NCI-H1694 treated with DMSO at 0.1 percent for 48 hours (cell line): ENCODE data around the gene ELOVL7.
"Not testable (repeated sequence)": the region's sequence is repeated elsewhere in the genome, so short reads cannot be mapped to it uniquely, and the experiment has no call there.

Experiments
- DNase-seq: peaks from one replicate; lab custom pipeline; 2025; lab: John Stamatoyannopoulos, UW

The ELOVL7 gene

DNA sequence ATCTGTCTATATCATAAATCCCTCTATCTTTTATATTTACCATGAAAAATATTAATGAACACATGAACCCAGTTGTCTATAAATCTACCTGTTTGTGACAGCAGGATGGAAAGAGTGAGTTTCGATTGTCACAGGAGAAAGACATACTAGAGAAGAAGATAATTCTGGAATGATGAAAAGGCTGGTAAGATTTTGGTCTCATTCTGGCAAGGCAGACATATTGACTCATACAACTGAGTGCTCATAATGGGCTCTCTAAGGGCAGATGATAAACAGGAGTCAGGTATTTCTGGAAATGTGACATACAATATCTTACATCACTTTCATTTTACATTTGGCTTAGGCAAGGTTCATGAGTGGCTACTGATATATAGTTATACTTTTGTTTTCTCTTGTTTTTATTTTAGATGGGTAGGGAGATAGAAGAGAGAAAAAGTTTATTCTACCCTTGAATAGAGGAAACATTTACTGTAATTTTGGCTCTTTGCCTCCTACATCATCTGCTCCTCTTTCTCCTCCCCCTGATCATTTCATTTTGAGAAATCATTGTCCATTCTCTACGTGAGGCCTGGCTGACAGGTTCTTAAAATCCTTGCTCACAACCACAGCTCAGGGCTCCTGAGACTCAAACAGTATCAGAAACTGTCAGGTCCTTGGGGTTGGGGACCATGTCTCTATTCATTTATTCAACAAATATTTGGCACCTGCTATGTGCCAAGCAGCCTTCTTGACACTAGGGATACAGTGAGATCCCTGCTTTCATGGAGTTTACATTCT is 14.4 kb downstream of the ELOVL7 start:
- no peak for DNase-seq

DNA sequence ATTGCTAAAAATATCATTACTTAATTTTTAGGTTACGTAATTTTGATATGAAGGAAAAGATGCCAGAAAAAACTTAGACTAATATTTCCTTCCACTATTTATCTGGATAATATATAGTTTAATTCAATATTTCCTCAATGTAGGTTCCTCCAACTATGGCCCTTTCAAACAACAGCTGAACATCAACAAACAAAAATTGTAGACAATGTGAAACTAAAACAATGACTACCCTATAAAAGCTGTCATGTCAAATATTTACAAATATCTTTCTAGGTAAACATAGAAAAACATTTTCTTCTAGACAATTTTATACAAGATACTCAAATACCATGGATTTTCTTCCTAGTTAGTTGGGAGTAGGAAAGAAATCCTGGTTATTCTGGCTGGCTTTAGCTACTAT is 16.9 kb downstream of the ELOVL7 start:
- no peak for DNase-seq

DNA sequence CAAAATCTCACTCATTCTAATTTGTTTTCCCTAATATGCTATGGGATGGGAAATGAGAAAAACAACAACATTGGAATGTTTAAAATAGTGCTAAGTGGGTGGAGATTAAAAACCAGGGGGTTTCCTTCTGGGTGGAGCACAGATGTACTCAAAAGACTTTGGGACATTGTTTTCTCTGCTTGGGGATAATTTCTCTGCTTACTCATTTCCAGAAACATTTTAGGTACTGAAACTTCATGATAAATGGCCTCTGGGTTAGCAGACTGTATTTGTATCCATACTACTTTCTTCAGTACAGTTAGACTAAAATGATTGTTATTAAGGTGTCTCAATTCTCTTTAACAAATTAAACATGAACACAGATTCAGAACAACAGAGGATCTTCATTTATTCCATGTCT is 17.4 kb downstream of the ELOVL7 start:
- no peak for DNase-seq

DNA sequence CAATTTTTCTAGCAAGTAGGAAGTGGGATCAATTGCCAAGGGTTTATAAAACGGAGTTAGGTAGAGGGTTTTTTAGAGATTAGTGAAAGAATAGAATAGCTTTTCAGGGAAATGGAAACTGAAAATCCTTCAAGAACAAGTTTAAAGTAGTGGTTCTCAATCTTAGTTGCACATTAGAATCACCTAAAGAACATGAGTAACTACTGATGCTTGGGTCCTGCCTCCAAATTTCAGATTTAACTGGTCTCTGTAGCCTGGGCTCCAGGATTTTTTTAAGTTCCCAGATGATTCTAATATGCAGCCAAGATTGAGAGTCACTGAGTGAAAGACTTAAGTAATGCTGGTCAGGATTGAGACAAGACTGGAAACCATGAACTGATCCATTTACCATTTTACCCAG is 20.5 kb downstream of the ELOVL7 start:
- no peak for DNase-seq

DNA sequence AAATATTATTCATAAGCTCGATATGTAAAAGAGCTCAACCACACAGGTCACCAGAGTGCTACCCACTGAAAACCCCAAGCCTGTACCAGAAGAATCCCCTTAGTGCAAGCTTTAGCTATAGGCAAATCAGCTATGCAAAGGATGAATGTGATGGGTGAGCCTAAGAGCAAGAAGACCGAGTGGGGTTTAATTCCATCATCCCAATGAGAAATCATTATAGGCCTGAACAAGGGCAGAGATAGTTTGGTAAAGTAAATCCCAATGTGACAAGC is 21.8 kb downstream of the ELOVL7 start:
- no peak for DNase-seq

DNA sequence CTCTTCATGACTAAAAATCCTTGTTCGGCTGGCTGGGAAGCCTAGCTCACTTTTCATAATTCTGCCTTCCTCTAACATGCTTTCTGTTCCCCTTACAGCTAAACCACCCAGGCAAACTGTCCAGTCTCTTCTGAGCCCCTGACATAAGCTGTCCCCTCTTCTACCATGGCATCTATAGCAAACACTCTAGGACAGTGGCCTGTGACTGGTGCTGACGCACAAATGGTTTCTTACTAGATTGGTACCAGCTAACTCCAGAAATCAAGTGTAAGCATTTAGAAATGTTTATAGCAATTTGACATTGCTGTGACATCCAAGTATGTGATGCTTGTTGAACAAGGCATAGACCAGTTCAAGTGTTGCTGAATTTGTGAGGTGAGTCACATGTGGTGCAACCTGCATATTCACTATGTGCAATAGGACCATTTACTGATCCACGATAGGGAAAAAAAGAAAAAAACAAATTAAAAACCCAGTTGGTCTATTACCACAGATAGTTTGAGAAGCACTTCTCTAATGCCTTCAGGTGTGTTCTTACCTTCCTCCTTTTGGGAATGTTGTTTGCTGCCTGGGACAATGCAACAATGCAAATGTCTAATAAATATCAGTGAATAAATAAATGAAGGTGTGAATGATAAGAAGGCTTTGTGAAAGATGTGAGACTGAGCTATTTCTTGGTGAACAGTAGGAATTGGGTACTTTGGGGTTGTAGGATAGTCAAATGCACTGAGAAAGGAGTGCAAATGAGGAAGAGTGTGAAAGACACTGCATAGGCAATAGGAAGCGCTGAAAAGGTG is 22.4 kb downstream of the ELOVL7 start:
- no peak for DNase-seq

DNA sequence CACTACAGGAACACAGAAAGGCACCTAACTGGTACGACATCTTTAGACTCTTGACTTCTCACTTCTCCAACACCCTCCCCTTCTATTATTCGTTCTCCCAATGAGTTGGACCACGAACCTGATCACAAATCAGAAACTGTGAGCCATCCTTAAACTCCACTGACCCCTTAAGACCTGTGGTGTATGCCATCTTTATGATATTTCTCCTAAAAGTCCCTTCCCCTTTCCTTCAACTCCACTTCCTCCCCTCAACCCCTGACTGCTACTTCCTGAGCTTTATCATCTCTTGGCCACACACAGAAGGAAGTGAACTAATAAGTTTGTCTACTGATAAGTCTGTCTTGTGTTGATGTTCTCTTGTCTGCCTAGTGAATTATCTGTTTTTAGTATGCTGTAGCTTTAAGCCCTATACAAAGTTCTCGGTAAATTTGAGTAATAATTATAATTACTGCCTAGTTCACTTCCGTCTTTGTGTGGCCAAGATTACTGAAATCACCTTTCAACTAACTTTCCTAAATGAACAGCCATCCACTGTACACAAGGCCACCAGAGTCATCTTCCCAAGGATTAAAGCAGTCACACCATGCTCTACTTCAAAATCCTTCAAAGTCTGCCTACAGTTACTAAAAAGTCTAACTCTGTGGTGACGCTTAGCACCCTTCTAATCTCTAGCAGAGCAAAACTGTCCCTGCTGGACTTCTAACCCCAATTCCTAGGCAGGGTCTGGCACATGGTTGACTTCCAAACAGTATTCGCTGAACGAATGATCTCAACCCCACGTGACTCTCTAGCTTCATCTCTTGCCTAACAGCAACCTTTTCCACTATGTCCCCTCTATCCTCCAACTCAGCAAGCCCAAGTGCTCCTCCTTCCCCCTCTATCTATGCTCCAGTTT is 23.2 kb downstream of the ELOVL7 start:
- DNase-seq: no peak

DNA sequence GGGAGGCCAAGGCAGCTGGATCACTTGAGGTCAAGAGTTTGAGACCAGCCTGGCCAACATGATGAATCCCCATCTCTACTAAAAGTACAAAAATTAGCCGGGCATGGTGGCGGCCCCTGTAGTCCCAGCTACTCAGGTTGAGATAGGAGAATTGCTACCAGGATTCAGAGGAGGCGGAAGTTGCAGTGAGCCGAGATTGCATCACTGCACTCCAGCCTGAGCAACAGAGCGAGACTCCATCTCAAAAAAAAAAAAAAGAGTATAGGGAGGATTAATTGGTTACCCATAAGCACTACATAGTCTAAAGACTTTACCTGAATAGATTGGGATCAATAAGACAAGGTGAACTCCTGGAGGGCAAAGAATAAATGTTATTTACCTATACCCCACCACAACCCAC is 27.9 kb downstream of the ELOVL7 start:
- DNase-seq: not testable (repeated sequence)

DNA sequence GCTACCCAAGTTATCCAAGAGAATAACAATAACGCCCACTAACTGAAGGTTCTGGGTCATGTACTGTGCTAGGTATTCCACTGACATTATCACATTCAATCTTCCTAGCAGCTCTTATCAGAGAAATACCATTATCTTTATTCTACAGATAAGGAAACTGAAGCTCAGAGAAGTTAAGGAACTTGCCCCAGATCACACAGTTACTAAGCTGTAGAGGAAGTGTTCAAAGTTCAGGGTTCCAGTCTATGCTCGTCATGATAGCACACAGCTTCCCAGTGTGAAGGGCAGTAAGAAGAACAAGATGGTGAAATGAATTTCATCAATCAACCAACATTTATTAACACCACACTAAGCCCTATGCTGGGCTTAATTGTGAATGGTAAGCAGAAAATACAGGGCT is 29.6 kb downstream of the ELOVL7 start:
- no peak for DNase-seq

DNA sequence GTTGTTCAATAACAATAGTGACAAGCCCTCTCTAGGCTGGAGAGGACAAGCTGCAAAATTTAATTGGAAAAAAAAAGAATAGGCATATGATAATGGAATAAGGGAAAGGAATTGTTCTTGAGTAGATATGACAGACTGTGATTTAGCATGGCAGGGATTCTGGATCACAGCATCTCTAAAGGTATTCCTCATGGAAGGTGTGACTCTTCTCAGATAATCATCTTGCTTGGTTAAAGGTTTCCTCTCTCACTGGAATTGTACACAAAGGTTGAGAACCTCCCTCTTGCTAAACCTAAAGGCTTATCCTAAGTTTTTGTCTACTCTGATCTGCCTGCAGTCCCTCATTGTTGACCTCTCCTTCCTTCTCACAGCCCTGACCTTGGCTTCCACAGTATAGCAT is 31.6 kb downstream of the ELOVL7 start:
- no peak for DNase-seq

DNA sequence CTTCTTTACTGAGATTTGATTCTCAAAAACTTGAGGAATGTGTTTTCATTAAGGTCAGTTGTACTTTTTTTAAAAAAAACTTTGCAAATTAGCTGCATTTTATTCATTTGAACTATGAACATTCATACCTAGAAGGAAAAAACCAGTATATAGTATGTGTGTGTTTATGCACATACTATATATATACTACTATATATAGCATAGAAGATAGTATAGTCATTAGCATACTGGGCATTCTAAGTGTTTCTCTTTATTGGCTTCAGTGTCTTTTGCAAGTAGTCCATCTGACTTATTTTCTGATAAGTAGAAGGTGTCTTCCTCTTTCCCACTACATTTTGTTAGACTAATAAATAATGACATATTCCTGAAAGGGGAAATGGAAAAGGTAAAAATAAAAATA is 33.0 kb downstream of the ELOVL7 start:
- DNase-seq: no peak

DNA sequence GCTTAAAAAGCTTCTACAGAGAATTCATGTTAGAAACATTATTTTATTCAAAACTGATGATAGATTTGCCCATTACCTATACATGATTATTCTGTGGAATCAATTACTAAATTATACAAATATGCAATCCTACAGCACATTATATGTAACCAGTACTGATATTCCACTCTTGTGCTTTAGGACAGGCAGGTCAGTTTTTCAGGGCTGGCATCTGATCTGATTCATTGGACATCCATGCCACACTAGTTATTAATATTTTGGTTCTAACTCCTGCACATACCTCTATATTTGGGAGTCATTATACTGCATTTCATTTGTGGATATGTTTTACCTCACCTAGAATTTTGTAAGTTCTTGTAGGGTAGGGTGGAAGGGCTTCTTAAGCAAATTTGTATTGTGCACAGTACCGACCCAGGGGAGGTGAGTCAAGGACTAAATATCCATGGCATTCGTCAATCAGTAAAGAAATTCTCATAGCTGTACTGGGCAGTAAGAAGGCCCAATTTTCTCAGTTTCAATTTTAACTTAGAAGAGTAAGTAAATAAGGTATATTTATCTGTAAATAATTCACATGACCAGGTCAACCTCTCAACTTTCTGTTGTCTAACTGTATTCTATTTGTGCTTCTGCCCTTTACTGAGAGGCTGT is 33.5 kb downstream of the ELOVL7 start:
- DNase-seq: no peak

DNA sequence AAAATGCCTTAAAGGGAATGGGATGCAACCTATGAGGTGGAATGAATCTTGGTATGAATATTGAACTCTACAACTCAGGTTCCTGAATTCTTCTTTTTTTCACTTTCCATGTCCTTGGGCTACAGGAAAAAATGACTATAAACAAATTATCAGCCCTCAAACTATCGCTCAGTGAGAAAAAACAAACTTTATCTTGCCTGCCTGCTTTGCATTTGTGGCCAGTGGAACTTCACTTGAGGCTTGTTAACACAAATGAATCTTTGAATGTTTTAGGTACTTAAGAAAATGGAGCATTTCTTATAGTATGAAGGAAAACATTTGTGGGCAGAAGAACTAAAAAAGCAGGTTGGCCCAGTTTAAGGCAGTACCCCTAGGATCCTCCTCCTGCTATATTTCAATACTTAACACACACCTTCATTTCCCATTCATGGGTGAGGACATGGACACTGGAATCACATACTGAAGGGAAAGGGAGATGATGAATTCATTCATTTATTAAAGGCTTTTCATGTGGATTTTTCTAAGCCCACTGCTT is 34.1 kb downstream of the ELOVL7 start:
- DNase-seq: no peak

DNA sequence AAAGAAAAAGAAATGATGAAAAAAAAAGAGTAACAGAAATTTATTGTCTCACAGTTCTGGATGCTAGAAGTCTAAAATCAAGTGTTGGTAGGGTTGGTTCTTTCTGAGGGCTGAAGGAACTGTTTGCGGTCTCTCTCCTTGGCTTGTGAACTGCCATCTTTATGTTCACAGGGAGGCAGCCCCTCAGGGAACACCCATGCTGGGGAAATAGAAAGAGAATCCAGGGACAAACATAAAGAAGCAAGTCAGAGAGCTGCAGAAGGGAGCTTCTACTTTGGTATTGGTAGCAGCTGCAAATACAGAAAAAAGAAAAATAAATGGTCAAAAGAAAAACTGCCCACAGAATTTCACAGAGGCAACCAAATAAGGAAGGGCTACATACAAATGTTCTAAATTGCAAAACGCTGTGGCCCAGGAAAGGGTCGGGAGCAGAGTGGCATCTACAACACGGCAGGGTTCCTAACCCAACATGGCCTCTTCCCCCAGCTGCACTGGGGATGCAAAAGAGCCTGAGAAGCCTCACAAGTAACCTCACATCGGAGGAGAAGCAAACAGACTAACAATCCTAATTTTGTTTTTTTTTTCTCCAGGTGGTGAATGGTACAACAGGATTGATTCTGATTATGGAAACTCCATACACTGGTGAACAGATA is 37.4 kb downstream of the ELOVL7 start:
- DNase-seq: no peak

DNA sequence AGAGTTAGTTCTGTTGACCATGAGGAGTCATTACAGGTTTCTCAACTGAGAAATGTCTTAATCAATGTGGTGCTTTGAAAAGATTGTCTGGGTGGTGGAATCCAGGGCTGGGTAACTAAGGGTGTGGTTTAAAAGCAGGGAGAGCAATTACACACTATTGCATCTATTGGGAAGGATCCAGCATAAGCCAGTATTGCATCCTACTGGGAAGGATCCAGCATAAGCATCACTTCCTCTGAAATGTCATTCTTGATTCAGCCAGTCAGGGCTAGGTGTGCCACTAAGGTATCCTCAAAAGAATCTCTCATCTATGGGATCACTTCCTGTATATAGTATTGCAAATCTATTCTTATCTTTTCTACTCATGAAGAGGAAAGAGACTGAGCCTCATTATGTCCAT is 38.6 kb downstream of the ELOVL7 start:
- no peak for DNase-seq

DNA sequence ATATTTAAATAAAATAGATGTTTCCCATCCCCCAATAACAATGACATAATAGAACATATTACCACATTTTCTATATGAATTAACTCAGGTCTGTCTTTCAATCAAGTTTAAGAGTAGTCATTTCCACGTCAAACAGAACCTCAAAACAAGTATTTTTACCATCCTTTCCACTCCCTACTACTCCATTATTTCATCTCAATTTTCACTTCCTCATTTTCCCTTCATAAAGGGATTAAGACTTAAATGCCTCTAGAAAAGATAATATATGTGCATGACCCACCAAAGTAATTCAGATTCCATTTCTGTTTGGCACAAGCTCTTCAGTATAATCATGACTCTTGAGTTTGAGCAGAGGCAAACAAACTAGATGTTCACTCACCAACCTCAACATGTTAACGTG is 40.4 kb downstream of the ELOVL7 start:
- DNase-seq: no peak

DNA sequence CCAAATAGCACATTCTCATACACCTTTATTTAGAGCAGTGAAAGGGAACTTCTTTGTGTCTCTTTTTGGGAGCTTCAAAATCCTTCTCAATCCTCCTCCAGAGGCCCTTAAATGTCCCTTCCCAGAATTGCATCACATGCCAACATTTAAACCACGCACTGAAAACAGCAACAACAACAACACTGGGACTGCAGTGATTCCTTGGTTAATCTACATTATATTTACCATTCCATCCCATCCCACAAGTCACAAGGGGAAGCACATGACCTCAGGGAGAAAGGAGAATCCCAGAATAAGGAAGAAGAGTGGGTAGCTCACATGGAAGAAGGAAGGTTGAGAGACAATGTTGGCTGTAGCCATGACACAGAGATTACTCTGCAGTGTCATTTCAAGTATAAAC is 41.1 kb downstream of the ELOVL7 start:
- no peak for DNase-seq

DNA sequence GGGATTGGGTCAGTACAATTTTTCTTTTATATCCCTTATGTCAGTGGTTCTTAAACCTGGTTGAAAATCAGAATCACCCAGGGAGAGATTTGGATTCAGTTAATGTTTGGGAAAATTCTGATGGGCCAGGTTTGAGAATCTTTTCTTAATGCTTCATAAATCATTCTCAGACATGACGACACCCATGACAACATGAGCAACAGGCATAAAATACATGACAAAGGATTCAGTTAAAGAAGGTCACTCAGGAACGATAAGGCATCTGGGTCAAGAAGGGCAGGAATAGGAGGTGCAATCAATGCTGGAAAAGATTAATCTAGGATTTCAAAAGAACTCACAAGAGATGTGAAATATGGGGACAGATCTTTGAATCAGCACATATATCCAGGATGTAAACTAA is 41.8 kb downstream of the ELOVL7 start:
- DNase-seq: no peak

DNA sequence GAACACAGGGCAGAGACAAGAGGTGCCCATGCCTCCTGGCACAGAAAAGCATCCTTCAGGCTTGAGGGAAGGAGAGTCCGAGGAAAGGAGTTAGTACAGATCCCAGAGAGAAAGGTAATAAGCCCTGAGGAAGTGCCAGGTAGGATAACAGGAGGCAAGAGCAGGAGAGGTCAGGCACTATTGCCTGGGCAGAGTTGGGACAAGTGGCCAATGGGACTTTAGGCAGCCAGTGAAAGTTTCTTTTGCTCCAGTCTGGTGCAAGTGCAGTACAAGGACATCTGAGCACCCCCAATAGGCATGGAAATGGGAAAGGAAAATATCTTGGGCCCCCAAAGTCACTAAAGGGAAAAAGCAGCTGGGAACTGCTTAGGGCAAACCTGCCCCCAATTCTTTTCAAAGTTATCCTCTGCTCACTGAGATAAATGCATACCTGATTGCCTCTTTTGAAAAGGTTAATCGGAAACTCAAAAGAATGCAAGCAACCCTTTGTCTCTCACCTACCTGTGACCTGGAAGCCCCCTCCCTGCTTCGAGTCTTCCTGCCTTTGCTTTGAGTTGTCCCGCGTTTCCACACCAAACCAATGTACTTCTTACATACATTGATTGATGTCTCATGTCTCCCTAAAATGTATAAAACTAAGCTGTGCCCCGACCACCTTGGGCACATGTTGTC is 46.5 kb downstream of the ELOVL7 start:
- no peak for DNase-seq

DNA sequence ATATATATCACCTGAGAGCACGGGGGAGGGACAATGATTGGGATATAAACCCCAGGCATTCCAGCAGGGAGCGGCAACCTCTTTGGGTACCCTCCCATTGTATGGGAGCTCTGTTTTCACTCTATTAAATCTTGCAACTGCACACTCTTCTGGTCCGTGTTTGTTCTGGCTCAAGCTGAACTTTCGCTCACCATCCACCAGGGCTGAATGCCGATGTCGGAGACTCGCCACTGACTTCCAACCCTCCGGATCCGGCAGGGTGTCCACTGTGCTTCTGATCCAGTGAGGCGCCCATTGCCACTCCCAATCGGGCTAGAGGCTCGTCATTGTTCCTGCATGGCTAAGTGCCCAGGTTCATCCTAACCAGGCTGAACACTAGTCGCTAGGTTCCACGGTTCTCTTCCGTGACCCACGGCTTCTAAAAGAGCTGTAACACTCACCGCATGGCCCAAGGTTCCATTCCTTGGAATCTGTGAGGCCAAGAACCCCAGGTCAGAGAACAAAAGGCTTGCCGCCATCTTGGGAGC is 48.6 kb downstream of the ELOVL7 start:
- DNase-seq: not testable (repeated sequence)

DNA sequence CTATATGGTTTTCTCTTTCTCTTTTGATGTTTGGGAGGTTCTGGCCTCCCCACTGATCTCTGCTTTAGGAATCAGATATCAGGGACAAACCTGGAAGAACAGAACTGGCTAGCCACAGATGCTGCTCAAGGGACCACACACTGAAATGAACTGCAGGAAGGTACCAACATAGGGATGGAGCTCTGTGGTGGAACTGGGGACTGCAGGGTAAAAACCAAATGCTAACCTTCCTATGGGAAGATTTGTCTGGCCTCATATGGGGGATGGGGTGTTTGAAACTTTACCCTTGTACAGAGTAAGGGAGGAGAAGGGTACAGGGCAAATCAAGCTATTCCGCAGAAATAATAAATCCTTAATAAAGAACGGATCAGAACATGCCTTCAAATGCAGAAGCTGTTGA is 49.4 kb downstream of the ELOVL7 start:
- DNase-seq: no peak
